NCI-H524 (cell line): ENCODE results near the gene TRIM7.

Source experiments
- DNase-seq, 2 experiments: peaks; one replicate each; lab custom pipeline; 2025; lab: John Stamatoyannopoulos, UW

TRIM7 gene

DNA sequence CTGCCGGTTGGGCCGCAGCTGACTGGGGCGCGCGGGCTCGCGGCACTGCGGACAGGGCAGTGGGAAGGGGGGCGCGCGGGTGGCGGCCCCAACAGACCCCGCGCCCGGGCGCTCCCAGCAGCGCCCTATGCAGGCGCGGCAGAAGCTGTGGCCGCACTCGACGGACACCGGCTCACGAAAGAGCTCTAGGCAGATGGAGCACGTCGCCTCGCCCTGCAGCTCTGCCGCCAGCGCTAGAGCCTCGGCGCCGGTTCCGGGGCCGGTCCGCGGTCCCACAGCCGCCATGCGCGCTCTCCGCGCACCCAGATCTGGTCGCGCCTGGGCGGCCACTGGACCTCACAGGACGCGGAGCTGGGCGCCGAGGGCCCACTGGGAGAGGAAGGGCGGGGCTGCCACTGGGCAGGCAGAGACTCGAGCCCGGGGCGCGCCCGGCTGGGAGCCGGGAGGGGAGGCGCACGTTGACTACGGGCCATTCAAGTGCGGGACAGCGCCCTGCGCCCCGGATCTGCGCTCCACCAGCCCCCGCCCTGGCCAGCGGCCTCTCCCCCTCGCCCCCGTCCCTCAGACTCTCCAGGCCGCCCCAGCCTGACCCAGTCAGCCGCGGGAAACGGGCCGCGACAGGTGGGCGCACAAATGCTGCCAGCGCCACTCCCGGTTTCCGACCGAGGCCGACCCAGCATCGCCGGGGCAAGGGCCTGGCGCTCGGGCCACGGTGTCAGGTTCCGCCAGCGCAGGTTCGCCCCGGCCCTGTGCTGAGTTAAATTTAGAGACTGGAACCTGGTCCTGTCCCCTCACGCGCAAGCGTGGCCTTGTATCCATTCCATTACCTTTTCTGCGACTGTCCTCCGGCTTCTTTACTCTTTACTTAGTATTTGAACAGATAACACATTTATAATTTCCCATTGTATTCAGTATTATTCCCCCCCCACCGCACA is at the start of gene TRIM7:
Gene TRIM7, minus strand, starts transcription at position 371 of the 935 bp plus-strand sequence. Its CDS starts 86 bp downstream, at position 285.
- DNase-seq: no peak

DNA sequence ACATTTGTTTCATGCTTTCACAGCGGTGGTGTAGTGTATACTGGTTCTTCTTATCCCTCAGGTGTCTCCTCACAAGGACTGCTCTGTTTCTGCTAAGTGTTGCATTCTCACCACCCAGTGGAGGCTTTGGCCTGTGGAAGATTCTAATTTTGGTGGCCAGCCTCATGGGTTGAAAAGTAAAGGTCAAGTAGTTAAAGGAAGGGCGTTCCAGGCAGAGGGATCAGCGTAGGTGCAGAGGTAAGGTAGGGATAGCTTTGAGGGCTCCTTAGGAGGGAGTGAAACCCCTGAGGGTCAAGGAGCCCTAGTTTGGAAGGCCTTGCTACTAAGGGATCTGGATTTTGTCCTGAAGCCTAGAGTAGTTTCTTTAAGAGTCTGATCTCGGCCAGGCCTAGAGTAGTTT is 43.3 kb upstream of the TRIM7 start:
- no peak for DNase-seq

DNA sequence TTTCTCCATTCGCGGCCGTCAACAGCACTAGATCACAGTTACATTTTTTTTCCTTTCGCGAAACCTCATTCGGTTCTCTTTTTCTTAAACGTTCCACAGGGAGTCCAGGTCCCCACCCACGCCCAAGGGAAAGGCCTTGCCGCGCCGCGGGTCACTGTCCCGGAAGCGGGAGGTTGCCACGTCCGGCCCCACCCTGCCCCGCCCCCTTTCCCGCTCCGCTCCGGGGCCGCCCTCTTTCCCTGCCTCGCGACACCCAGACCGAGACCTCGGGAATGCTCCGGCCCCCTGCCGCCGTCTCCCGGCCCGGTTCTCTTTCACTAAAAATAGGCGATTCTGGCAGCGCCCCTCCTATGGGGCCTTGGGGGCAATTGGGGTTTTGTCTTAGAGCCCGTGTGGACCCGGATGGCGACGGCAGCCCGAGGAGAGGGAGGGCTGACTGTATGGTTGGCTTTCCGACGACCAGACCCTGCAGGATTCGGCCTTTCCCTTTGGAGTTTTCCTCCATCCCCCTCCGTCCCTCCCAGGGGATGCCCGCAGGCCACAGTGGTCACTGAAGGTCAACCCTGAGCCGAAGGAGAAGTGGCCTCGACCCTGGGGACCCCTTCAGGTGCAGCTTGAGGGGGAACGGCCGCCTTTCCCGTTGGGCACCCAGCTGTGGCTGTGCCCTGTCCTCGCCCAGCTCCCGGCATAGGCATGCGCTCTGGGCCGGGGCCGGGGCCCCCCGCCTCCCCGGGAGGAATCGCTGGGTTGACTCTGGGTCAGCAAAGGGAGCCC is 41.5 kb upstream of the TRIM7 start:
- no peak for DNase-seq

DNA sequence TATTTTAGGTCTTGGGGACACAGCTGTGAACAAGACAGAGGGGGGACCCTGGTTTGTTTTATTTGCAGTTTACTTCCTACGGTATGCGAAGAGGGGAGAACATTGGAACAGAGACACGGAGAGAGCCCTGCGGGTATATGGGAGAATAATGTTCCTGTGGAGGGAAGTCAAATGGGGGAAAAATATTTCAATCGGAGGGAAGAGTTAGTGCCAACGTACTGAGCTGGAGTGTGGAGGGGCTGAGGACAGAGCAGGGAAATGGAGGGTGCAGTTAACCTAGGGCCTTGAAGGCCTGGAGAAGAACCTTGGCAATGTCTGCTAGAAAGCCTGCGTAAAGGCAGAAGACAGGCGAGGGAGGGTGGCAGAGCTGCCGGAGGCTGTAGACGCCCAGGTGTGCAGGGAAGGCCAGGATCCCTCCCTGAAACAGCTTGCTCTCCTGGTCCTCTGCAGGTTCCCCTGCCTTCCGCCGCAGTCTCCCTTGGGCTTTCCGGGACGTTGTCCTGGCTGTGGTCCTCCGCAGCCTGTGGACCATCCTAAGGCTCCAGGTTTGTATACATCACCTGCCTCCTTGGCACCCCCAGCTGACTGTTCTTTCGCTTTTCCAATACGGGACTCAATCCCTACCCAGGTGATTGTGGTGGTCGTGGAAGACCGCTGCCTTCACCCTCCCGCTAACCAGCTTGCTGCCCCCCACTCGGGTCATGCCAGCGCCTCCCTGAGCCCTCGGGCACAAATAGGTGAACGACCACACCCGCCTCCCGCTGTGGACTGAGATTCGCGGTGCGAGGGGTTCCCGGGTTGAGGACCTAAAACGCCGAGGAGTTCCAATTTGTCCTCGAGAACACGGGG is 40.7 kb upstream of the TRIM7 start:
- no peak for DNase-seq

GRCh38 chr5:181243564-181244343 is 38.8 kb upstream of the TRIM7 start, which contains the start of gene RACK1:
Gene RACK1, minus strand, starts transcription at chr5:181243906. Its CDS starts 106 bp downstream, at chr5:181243800.
- no peak for DNase-seq

DNA sequence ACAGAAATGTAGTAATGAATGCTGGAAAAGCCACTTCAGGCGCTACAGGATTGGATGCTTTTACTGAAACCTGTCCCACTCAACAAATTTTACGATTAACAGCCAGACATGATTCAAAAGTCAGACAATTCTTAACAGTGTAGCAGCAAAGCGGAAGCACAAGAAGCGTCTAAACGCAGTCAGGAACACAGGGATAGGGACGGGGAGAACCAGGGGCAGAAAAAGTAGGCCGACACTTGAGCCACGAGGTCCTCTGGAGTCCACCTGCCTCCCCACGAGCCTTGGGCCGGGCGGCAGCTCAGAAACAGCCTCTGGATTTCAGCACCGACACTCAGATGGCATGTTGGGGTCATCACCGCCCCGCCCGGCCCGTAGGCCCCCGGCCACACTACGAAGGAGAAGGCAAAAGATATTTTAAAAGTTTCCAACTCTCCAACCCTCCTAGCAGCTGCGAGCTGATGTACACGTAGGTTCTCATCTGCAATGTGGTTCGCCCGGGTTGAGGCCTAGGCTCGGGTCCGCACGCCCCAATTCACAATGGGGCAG is 38.1 kb upstream of the TRIM7 start:
- DNase-seq: no peak

DNA sequence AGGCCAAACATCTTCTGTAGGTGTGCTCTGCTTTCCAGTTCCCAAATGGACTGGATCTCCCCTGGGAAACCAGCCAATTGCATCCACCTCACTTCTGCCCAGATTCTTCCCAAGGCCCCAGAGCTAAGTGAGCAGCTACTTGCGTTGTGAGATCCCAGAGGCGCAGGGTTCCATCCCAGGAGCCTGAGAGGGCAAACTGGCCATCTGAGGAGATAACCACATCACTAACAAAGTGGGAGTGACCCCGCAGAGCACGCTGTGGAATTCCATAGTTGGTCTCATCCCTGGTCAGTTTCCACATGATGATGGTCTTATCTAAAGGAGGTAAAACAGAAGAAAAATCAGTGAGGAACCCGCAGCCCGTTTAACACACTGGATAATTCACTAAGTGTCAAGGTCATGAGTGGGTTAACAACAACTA is 37.0 kb upstream of the TRIM7 start:
- DNase-seq: no peak

- no peak for DNase-seq
These were observed 36.5 kb upstream of the TRIM7 start for GRCh38 chr5:181241393-181241975.

DNA sequence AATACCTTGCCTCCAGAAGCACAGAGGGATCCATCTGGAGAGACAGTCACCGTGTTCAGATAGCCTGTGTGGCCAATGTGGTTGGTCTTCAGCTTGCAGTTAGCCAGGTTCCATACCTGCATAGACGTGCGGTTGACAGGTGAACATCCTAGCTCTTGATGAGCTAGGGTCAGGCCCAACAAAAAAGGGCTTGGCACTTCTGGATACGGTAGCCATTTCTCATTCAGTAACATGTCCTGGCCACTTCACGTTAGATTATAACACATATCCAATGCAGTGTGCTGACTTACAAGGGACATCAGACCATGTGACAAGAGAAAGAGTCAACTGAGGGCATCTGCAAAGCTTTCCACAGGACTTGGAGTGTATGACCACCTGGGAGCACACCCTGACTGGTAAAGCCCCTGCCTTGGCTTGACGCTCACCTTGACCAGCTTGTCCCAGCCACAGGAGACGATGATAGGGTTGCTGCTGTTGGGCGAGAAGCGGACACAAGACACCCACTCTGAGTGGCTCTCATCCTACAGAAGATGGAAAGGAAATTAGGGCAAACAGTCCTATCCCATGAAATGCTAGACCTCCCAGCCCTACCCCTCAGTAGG is 34.2 kb upstream of the TRIM7 start:
- DNase-seq: no peak

DNA sequence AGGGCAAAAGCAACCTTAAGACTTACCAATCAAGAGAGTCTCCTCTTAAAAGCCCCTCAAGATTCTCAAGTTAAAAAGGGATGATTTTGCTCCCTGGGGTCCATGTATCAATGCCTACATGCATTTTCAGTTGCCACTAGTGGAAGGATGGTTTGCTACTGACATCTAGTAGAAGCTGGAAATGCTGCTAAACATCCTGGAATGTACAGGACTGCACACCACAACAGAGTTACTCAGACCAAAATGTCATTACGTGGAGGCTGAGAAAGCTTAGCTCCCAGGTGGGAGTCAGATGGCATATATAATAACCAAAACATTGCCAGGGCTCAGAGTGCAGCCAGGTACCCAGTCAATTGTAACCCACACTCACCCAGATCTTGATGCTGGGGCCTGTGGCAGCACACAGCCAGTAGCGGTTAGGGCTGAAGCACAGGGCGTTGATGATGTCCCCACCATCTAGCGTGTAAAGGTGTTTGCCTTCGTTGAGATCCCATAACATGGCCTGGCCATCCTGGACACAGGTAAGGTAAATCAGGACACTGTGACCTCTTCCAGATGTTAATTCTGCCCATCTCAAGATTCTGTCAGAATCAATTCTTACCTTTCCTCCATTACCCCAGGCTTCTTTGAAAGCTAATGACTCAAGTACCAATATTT is 32.9 kb upstream of the TRIM7 start:
- no peak for DNase-seq

DNA sequence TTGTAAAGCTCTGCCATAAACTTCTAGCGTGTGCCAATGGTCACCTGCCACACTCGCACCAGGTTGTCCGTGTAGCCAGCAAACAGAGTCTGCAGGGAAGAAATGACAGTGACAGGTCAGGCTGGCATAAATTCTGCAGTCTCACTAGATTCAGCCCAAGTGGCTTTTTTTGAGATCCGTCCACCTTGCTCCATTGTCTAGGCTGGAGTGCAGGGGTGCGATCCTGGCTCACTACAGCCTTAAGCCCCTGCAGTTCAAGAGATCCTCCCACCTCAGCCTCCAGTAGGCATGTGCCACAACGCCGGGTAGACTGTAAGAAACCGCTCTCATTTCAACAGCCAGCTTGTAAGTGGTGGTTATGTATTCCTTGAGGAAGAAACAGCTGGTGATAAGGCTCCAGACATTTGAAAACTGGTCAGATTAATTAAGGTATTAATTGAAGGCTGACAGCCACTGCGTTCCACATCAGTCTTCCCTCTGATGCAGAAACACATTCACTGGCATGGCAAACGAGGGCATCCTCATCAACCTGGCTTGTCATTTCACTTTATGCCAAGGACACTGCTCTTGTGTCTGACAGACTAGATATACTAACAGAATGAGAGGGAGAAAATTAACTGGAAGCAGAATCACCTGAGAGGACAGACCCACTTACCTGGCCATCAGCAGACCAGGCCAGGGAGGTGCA is 32.1 kb upstream of the TRIM7 start:
- no peak for DNase-seq

GRCh38 chr5:181236471-181236870 is 31.5 kb upstream of the TRIM7 start:
- DNase-seq: no peak

- DNase-seq: no peak
These were observed 30.8 kb upstream of the TRIM7 start for GRCh38 chr5:181235689-181236366.

DNA sequence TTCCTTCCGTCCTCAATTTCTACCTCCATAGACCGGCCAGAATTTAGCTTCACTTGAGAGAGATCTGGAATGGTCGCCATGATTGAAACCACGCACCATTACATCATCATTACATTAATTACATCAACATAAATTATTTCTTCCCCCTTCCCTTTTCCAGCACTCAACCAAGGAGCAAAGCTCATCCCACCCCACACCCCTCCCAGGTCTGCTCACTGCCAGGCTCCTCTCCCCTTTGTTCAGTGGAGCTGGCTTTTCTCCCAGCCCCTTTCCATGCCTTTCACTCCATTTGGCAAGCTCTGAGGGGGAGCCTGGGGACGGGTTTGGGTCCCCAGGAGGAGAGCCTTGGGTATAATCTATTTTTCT is 30.3 kb upstream of the TRIM7 start:
- DNase-seq: no peak

DNA sequence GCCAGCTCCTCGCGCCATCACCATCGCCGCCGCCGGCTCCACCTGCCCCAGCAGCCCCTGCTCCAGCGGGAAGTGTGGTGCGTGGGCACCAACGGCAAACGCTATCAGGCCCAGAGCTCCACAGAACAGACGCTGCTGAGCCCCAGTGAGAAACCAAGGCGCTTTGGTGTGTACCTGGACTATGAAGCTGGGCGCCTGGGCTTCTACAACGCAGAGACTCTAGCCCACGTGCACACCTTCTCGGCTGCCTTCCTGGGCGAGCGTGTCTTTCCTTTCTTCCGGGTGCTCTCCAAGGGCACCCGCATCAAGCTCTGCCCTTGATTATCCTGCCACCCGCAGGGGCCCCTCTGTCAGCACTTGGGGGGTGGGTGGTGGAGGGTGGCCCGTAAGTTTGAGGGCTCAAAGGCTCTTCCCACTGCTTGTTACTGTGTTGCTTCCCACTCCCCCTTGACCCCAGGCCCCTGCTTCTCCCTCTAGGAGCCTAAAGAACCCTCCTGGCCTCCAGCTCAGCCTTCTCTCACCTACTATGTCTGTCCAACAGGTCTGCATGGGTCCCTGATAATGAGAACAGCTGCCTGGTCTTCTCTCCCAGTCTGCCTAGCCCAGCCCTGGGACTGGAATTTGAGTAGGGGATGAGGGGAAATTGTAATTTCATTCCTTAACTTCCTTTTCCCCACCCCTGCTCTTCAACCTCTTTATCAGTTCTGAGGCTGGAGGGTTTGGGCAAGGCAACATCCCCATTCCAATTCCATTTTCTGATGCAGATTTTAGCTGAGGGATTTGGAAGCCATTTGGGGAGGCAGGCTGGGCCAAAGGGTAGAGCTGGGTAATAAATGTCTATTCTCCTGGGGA is 29.7 kb upstream of the TRIM7 start:
- DNase-seq: no peak

- no peak for DNase-seq
These were observed 28.9 kb upstream of the TRIM7 start for GRCh38 chr5:181233801-181234454.
